ENCODE results near the gene KIAA0040. TPM values are rescaled to one million over a fixed set of nuclear protein-coding genes. Genes with fewer than 3 reads are reported as not detected.

Gene KIAA0040
- total and polyA plus RNA-seq, 2 experiments from 2014 or later: 0.04 to 0.22 TPM

DNA sequence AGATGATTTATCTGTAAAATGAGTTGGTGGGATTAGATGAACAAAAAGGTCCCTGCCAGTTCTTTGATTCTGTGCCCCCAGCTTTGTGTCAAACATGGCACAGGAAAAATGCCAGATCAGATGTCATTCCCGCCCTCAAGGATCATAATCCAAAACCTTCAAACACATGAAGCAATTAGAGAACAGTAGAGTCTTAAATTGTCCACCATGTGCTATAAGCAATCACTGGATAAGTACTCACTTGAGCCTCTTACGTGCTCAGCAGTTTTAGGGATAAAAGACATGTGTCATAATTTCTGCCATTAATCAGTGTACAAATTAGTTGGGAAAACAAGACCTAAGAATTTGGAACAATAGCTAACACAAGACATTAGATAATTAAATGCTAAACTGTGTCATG, 15.4 kb upstream of the KIAA0040 start:
- in situ Hi-C loops (cut with MboI): no loop called here
- no peak overlapping the region for H3K4me2 ChIP-seq (ENCODE audit: unreplicated experiment)
- H3K27me3 ChIP-seq (replicated peaks; ENCODE audit: insufficient read depth): no peaks in the 10 kb centered on the region
- no peak for TF ChIP-seq EZH2phosphoT487 (IDR thresholded peaks at IDR 0.05; ENCODE audit: insufficient read depth, low read depth)
- TF ChIP-seq EZH2 (IDR thresholded peaks at IDR 0.05; ENCODE audit: insufficient read depth, poor library complexity, severe bottlenecking): no peak
- DNase-seq: no peak
- no peaks in the 10 kb centered on the region for H4K20me1 ChIP-seq (ENCODE audit: insufficient read depth)
- no peaks in the 10 kb centered on the region for H3F3A ChIP-seq (ENCODE audit: insufficient read depth)
- no peak overlapping the region for H3K27ac ChIP-seq
- H3K9me2 ChIP-seq (ENCODE audit: insufficient read depth): no peaks in the 10 kb centered on the region
- no peaks in the 10 kb centered on the region for H3K79me2 ChIP-seq (ENCODE audit: insufficient read depth)
- no peak overlapping the region for H3K9ac ChIP-seq
- 3 to 16% methylated on average over 2 of the region's 2 CpGs for WGBS, 2 experiments (ENCODE audit: low coverage in 1 of 2, low lambda C conversion rate in 2 of 2, missing lambda C conversion rate in 2 of 2)
- no peaks in the 10 kb centered on the region for H3K9me3 ChIP-seq (ENCODE audit: low read depth)
- no peaks in the 10 kb centered on the region for H3K36me3 ChIP-seq (ENCODE audit: low read depth)
- H3K4me3 ChIP-seq: no peak overlapping the region
- H2AFZ ChIP-seq: no peak overlapping the region
- H3K4me1 ChIP-seq (ENCODE audit: insufficient read depth): no peaks in the 10 kb centered on the region

- H3K9me3 ChIP-seq (ENCODE audit: low read depth): no peaks in the 10 kb centered on the region
- H3K27me3 ChIP-seq (replicated peaks; ENCODE audit: insufficient read depth): no peaks in the 10 kb centered on the region
- H3K4me3 ChIP-seq: no peak overlapping the region
- no peak overlapping the region for H3K9ac ChIP-seq
- H4K20me1 ChIP-seq (ENCODE audit: insufficient read depth): no peaks in the 10 kb centered on the region
- H3K9me2 ChIP-seq (ENCODE audit: insufficient read depth): no peaks in the 10 kb centered on the region
- TF ChIP-seq EZH2phosphoT487 (IDR thresholded peaks at IDR 0.05; ENCODE audit: insufficient read depth, low read depth) (no peak), EZH2 (IDR thresholded peaks at IDR 0.05; ENCODE audit: insufficient read depth, poor library complexity, severe bottlenecking) (no peak)
- no peaks in the 10 kb centered on the region for H3K4me1 ChIP-seq (ENCODE audit: insufficient read depth)
- no peak overlapping the region for H2AFZ ChIP-seq
- no peak overlapping the region for H3K4me2 ChIP-seq (ENCODE audit: unreplicated experiment)
- in situ Hi-C loops (cut with MboI): no loop called here
- H3K27ac ChIP-seq: no peak overlapping the region
- H3K79me2 ChIP-seq (ENCODE audit: insufficient read depth): no peaks in the 10 kb centered on the region
- no peaks in the 10 kb centered on the region for H3K36me3 ChIP-seq (ENCODE audit: low read depth)
- no peaks in the 10 kb centered on the region for H3F3A ChIP-seq (ENCODE audit: insufficient read depth)
- DNase-seq: no peak
These were observed 14.1 kb upstream of the KIAA0040 start for GRCh38 chr1:175206687-175207086.

GRCh38 chr1:175204330-175204729, 11.8 kb upstream of the KIAA0040 start:
- DNase-seq: no peak
- TF ChIP-seq EZH2phosphoT487 (IDR thresholded peaks at IDR 0.05; ENCODE audit: insufficient read depth, low read depth) (no peak), EZH2 (IDR thresholded peaks at IDR 0.05; ENCODE audit: insufficient read depth, poor library complexity, severe bottlenecking) (no peak)
- in situ Hi-C loops (cut with MboI): no loop called here
- H3K4me3 ChIP-seq: no peak overlapping the region
- no peak overlapping the region for H3K9ac ChIP-seq
- H3K36me3 ChIP-seq (ENCODE audit: low read depth): no peaks in the 10 kb centered on the region
- no peaks in the 10 kb centered on the region for H3F3A ChIP-seq (ENCODE audit: insufficient read depth)
- 0 to 2% methylated on average over 2 of the region's 2 CpGs for WGBS, 2 experiments (ENCODE audit: low coverage in 1 of 2, low lambda C conversion rate in 2 of 2, missing lambda C conversion rate in 2 of 2)
- no peaks in the 10 kb centered on the region for H3K79me2 ChIP-seq (ENCODE audit: insufficient read depth)
- no peak overlapping the region for H3K27ac ChIP-seq
- H4K20me1 ChIP-seq (ENCODE audit: insufficient read depth): no peaks in the 10 kb centered on the region
- H3K9me3 ChIP-seq (ENCODE audit: low read depth): no peaks in the 10 kb centered on the region
- H3K27me3 ChIP-seq (replicated peaks; ENCODE audit: insufficient read depth): no peaks in the 10 kb centered on the region
- H3K9me2 ChIP-seq (ENCODE audit: insufficient read depth): no peaks in the 10 kb centered on the region
- H2AFZ ChIP-seq: no peak overlapping the region
- H3K4me2 ChIP-seq (ENCODE audit: unreplicated experiment): no peak overlapping the region
- H3K4me1 ChIP-seq (ENCODE audit: insufficient read depth): no peaks in the 10 kb centered on the region

DNA sequence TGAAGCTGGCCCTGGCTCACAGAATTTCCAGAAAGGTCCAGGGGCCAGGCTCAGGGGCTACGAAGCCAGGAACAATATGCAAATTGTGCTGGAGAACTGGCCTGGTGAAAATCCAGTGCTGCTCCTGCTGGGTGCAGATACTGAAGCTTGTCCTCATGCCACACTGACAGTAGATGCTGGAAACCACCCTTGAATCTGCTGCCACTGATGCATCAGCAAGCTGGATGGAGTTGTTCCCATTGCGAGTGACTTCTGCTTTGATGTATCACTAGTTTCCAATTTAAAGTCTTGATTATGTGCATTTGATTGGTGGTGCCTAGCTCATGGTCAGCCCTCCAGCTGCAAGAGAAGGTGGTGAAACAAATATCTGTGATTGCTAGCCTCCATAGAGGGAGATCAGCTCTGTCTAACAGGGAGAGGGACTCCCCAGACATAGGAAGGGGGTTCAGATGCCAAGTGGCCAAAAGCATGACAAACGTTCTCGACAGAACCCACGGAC, 11.0 kb upstream of the KIAA0040 start:
- TF ChIP-seq EZH2phosphoT487 (IDR thresholded peaks at IDR 0.05; ENCODE audit: insufficient read depth, low read depth): no peak
- TF ChIP-seq EZH2 (IDR thresholded peaks at IDR 0.05; ENCODE audit: insufficient read depth, poor library complexity, severe bottlenecking): no peak
- Histone ChIP-seq H3K79me2 (ENCODE audit: insufficient read depth) (no peaks in the 10 kb centered on the region), H2AFZ (no peak overlapping the region), H3F3A (ENCODE audit: insufficient read depth) (no peaks in the 10 kb centered on the region), H3K4me3 (no peak overlapping the region), H3K9me2 (ENCODE audit: insufficient read depth) (no peaks in the 10 kb centered on the region), H4K20me1 (ENCODE audit: insufficient read depth) (no peaks in the 10 kb centered on the region), H3K9ac (no peak overlapping the region), H3K36me3 (ENCODE audit: low read depth) (no peaks in the 10 kb centered on the region), H3K4me2 (ENCODE audit: unreplicated experiment) (no peak overlapping the region), H3K4me1 (ENCODE audit: insufficient read depth) (no peaks in the 10 kb centered on the region), H3K27ac (no peak overlapping the region), H3K9me3 (ENCODE audit: low read depth) (no peaks in the 10 kb centered on the region), H3K27me3 (replicated peaks; ENCODE audit: insufficient read depth) (no peaks in the 10 kb centered on the region)
- in situ Hi-C loops (cut with MboI): no loop called here
- 16 to 18% methylated on average over 5 of the region's 5 CpGs for WGBS, 2 experiments (ENCODE audit: low coverage in 1 of 2, low lambda C conversion rate in 2 of 2, missing lambda C conversion rate in 2 of 2)
- DNase-seq: no peak

Measured in GM23248 (cell line).